Astrocyte (in vitro differentiated cells and primary cell): ENCODE results near the gene CPE. TPM values are rescaled to one million over a fixed set of nuclear protein-coding genes. Genes with fewer than 3 reads are reported as not detected.

Source experiments
- DNase-seq: peaks from one replicate; pipeline ENCODE4 v3.0.0-alpha.2; 2010; ENCODE audit warnings: low read depth
- FAIRE-seq: peaks from 2 replicates; lab custom pipeline; 2011; peaks lifted over from hg19 to GRCh38; lab: Jason Lieb, UNC
- H2AFZ ChIP-seq: 2 replicates; pipeline ENCODE4 v1.6.0; 2012; ENCODE audit warnings: low read depth, low read length, inconsistent platforms
- H3K27ac ChIP-seq: 2 replicates; pipeline ENCODE4 v1.5.1; 2011; ENCODE audit warnings: low read depth, low read length, inconsistent platforms
- H3K27me3 ChIP-seq: 2 replicates; pipeline ENCODE4 v1.6.0; 2011; ENCODE audit warnings: low read length, inconsistent platforms; ENCODE audit not compliant: insufficient read depth
- H3K36me3 ChIP-seq: 2 replicates; pipeline ENCODE4 v1.5.1; 2011; ENCODE audit warnings: low read length, inconsistent platforms; ENCODE audit not compliant: insufficient read depth
- H3K4me1 ChIP-seq: 2 replicates; pipeline ENCODE4 v1.5.1; 2011; ENCODE audit warnings: low read length, inconsistent platforms; ENCODE audit not compliant: insufficient read depth
- H3K4me2 ChIP-seq: 2 replicates; pipeline ENCODE4 v1.6.0; 2012; ENCODE audit warnings: low read length, inconsistent platforms
- H3K4me3 ChIP-seq: 2 replicates; pipeline ENCODE4 v1.5.1; 2011; ENCODE audit warnings: low read depth, mild to moderate bottlenecking, low read length, inconsistent platforms; ENCODE audit not compliant: insufficient read depth
- H3K79me2 ChIP-seq: 2 replicates; pipeline ENCODE4 v1.6.0; 2012; ENCODE audit warnings: mild to moderate bottlenecking, low read length, inconsistent platforms; ENCODE audit not compliant: insufficient read depth
- H3K9ac ChIP-seq: 2 replicates; pipeline ENCODE4 v1.6.0; 2012; ENCODE audit warnings: mild to moderate bottlenecking, low read length, inconsistent platforms
- H3K9me3 ChIP-seq: 2 replicates; pipeline ENCODE4 v1.5.1; 2012; ENCODE audit warnings: low read depth, mild to moderate bottlenecking, low read length, inconsistent platforms; ENCODE audit not compliant: insufficient read depth
- H4K20me1 ChIP-seq: 2 replicates; pipeline ENCODE4 v1.6.0; 2012; ENCODE audit warnings: low read length, inconsistent platforms; ENCODE audit not compliant: insufficient read depth
- H3K27ac Mint-ChIP-seq: one replicate; pipeline ENCODE4 v1.8.0; 2021; ENCODE audit warnings: mild to moderate bottlenecking, mixed read lengths; ENCODE audit not compliant: unreplicated experiment
- H3K27me3 Mint-ChIP-seq: one replicate; pipeline ENCODE4 v1.8.0; 2021; ENCODE audit warnings: low read depth, mixed read lengths; ENCODE audit not compliant: unreplicated experiment
- H3K36me3 Mint-ChIP-seq: one replicate; pipeline ENCODE4 v1.8.0; 2021; ENCODE audit warnings: low read depth, mixed read lengths; ENCODE audit not compliant: unreplicated experiment
- H3K4me1 Mint-ChIP-seq: one replicate; pipeline ENCODE4 v1.8.0; 2021; ENCODE audit warnings: low read depth, mixed read lengths; ENCODE audit not compliant: unreplicated experiment
- H3K4me3 Mint-ChIP-seq: one replicate; pipeline ENCODE4 v1.8.0; 2021; ENCODE audit warnings: mild to moderate bottlenecking, moderate library complexity, mixed read lengths; ENCODE audit not compliant: unreplicated experiment
- H3K9me3 Mint-ChIP-seq: one replicate; pipeline ENCODE4 v1.8.0; 2021; ENCODE audit warnings: mild to moderate bottlenecking, mixed read lengths; ENCODE audit not compliant: unreplicated experiment
- EZH2 ChIP-seq: IDR thresholded peaks from 2 replicates; pipeline ENCODE4 v1.6.1; 2012; ENCODE audit warnings: mild to moderate bottlenecking, low read length, inconsistent platforms; ENCODE audit not compliant: insufficient read depth
- total RNA-seq: library from RNA; stranded (reverse); gene quantifications from 2 replicates; pipeline ENCODE4 v1.2.1, GENCODE V29; 2021
- TF ChIP-seq, protein P1 (sequence below): IDR thresholded peaks from 2 replicates; pipeline ENCODE4 v1.5.1; 2011; ENCODE audit warnings: low read depth, mild to moderate bottlenecking, inconsistent platforms, low read length, moderate library complexity; ENCODE audit not compliant: insufficient read depth

CPE gene
- total RNA-seq, 1 donor from 2014 or later = 380 TPM

- Histone ChIP-seq H3K36me3 (no peaks in the 10 kb centered on the region), H3K27me3 (no peaks in the 10 kb centered on the region), H3K79me2 (no peaks in the 10 kb centered on the region), H3K4me1 (peaks cover 7% of the 10 kb centered on the region), H3K27ac (peak overlapping the region; percentile 34), H3K9me3 (no peaks in the 10 kb centered on the region), H3K4me3 (no peak overlapping the region), H3K9ac (no peak overlapping the region), H3K4me2 (peak overlapping the region; percentile 56), H4K20me1 (no peaks in the 10 kb centered on the region), H2AFZ (peak overlapping the region; percentile 19)
- Mint-ChIP-seq H3K27me3 (no peaks in the 10 kb centered on the region), H3K4me1 (peaks cover 37% of the 10 kb centered on the region), H3K27ac (peak overlapping the region; percentile 96), H3K9me3 (no peaks in the 10 kb centered on the region), H3K36me3 (no peaks in the 10 kb centered on the region), H3K4me3 (no peak overlapping the region)
- peak; percentile 99 for FAIRE-seq
- DNase-seq = peak; percentile 94
- no peak for TF ChIP-seq EZH2
- TF ChIP-seq, protein P1, sequence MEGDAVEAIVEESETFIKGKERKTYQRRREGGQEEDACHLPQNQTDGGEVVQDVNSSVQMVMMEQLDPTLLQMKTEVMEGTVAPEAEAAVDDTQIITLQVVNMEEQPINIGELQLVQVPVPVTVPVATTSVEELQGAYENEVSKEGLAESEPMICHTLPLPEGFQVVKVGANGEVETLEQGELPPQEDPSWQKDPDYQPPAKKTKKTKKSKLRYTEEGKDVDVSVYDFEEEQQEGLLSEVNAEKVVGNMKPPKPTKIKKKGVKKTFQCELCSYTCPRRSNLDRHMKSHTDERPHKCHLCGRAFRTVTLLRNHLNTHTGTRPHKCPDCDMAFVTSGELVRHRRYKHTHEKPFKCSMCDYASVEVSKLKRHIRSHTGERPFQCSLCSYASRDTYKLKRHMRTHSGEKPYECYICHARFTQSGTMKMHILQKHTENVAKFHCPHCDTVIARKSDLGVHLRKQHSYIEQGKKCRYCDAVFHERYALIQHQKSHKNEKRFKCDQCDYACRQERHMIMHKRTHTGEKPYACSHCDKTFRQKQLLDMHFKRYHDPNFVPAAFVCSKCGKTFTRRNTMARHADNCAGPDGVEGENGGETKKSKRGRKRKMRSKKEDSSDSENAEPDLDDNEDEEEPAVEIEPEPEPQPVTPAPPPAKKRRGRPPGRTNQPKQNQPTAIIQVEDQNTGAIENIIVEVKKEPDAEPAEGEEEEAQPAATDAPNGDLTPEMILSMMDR = no peak
Measured at GRCh38 chr4:165461159-165461821, 82.5 kb downstream of the CPE start.

GRCh38 chr4:165462009-165462408 lies 83.2 kb downstream of the CPE start:
- no peaks in the 10 kb centered on the region for H3K36me3 Mint-ChIP-seq
- no peaks in the 10 kb centered on the region for H3K9me3 ChIP-seq
- no peaks in the 10 kb centered on the region for H3K27me3 ChIP-seq
- no peak overlapping the region for H2AFZ ChIP-seq
- no peaks in the 10 kb centered on the region for H3K27me3 Mint-ChIP-seq
- TF ChIP-seq, protein P1 = no peak
- TF ChIP-seq EZH2 = no peak
- no peaks in the 10 kb centered on the region for H3K9me3 Mint-ChIP-seq
- H3K4me1 ChIP-seq = peaks cover 7% of the 10 kb centered on the region
- no peak overlapping the region for H3K4me3 Mint-ChIP-seq
- peak overlapping the region; percentile 96 for H3K27ac Mint-ChIP-seq
- no peak overlapping the region for H3K9ac ChIP-seq
- no peak overlapping the region for H3K4me3 ChIP-seq
- no peaks in the 10 kb centered on the region for H3K36me3 ChIP-seq
- DNase-seq = no peak
- no peak for FAIRE-seq
- H3K27ac ChIP-seq = no peak overlapping the region
- H3K4me1 Mint-ChIP-seq = peaks cover 37% of the 10 kb centered on the region
- peak overlapping the region; percentile 56 for H3K4me2 ChIP-seq
- no peaks in the 10 kb centered on the region for H3K79me2 ChIP-seq
- no peaks in the 10 kb centered on the region for H4K20me1 ChIP-seq

DNA sequence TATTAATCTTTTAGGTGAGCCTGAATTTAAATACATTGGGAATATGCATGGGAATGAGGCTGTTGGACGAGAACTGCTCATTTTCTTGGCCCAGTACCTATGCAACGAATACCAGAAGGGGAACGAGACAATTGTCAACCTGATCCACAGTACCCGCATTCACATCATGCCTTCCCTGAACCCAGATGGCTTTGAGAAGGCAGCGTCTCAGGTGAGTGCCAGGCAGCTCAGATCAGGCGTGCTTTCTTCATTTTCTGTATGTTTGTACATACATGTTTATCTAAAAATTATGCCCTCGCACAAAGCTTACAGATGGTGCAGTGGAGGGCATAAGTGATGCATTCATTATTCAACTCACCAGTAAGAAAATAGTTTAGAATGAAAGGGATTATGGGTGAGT lies 85.6 kb downstream of the CPE start:
- no peak for FAIRE-seq
- Mint-ChIP-seq H3K27me3 (no peaks in the 10 kb centered on the region), H3K4me3 (no peak overlapping the region), H3K9me3 (no peaks in the 10 kb centered on the region), H3K27ac (no peak overlapping the region), H3K36me3 (peaks cover 2% of the 10 kb centered on the region), H3K4me1 (peaks cover 28% of the 10 kb centered on the region)
- H3K27ac ChIP-seq = no peak overlapping the region
- H3K79me2 ChIP-seq = no peaks in the 10 kb centered on the region
- H3K27me3 ChIP-seq = no peaks in the 10 kb centered on the region
- H3K36me3 ChIP-seq = no peaks in the 10 kb centered on the region
- no peaks in the 10 kb centered on the region for H4K20me1 ChIP-seq
- DNase-seq = no peak
- no peak overlapping the region for H2AFZ ChIP-seq
- no peak overlapping the region for H3K4me2 ChIP-seq
- H3K9ac ChIP-seq = no peak overlapping the region
- no peaks in the 10 kb centered on the region for H3K9me3 ChIP-seq
- no peak overlapping the region for H3K4me3 ChIP-seq
- H3K4me1 ChIP-seq = peaks cover 7% of the 10 kb centered on the region
- TF ChIP-seq EZH2 = no peak
- TF ChIP-seq, protein P1 = no peak
